GM18907 (cell line): ENCODE results near the gene OCIAD2.
A peak's percentile ranks its signal among the peaks of the same experiment; 100 is the strongest.
"Not testable (repeated sequence)": the region's sequence is repeated elsewhere in the genome, so short reads cannot be mapped to it uniquely, and the experiment has no call there.

ENCODE experiments used
- ATAC-seq: cut with Tn5 transposase; IDR thresholded peaks from one replicate; pipeline ENCODE4 v1.9.1; 2021; ENCODE audit warnings: mild to moderate bottlenecking, moderate library complexity; ENCODE audit not compliant: unreplicated experiment

Gene OCIAD2, protein sequence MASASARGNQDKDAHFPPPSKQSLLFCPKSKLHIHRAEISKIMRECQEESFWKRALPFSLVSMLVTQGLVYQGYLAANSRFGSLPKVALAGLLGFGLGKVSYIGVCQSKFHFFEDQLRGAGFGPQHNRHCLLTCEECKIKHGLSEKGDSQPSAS

DNA sequence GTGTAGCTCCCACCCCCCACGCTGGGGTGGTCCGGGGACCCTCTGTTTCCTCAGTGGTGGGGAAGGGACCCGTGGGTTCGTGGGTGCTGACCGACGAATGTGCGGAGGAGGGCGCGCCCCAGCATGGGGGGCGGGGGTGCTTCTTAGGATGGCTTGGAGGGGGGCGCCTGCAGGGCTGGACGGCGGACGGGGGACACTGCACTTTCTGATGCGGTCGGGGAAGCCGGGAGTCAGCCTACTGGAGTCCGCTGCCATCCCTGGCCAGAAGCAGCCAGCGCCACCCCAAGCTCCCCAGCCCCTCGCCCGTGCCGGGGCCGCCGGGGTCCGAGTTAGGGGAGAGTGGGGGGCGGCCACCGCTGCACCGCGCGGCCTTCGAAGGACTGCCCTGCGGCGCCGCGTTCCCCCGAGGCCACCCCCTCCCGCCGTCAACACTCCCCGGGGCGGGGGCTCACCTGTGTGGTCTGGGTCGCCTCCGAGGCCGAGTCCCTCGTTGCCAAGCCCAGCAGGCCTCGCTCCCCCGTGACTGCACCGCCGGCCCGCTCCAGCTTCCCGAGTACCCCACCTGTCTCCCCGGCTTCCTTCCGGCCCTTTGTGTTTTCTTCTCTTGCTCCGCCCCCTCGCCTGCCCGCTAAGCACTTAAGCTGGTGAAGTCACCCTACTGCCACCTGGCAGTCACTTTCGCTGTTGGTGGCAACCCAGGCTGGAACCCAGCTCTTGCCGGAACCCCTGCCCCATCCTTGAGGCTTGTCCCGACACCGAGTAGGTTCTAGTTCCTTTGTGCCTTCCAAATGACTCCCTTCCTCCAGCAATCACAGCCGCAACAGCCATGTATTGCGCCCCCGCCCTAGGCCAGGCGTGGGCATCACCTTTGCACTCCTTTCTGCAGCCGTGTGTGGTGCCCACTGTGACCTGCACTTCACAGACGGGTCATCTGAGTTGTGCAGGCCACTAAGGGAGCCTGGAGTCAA lies at the start of gene OCIAD2:
Gene OCIAD2 (minus strand): TSS at position 569 of the 968 bp plus-strand sequence. CDS start 2,225 bp downstream, outside the sequence.
- ATAC-seq: peak; percentile 98

GRCh38 chr4:48954314-48954713 lies 47.7 kb upstream of the OCIAD2 start:
- ATAC-seq: no peak

- ATAC-seq: no peak
Measured at GRCh38 chr4:48949518-48950219, 43.1 kb upstream of the OCIAD2 start.

- ATAC-seq: no peak
Measured at GRCh38 chr4:48949086-48949485, 42.5 kb upstream of the OCIAD2 start.

DNA sequence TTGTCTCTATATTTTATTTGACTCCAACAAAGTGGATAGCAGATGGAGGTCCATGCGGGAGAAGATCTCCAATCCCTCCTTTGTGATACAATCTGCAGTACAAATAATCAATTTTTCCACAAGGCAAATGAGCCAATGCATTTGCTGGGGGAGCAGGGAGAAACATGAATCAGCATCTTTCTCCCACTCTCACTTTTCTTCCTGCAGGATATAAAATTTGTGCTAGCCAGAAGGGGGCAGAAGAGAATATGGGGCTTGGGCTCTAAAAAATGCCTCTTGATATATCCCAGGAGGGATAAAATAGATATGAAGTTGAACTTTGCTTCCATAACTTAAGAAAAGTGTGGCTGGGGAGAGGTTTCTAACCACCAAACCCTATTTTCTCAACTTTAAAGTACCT lies 41.2 kb upstream of the OCIAD2 start:
- no peak for ATAC-seq

GRCh38 chr4:48945981-48946380 lies 39.4 kb upstream of the OCIAD2 start:
- no peak for ATAC-seq

DNA sequence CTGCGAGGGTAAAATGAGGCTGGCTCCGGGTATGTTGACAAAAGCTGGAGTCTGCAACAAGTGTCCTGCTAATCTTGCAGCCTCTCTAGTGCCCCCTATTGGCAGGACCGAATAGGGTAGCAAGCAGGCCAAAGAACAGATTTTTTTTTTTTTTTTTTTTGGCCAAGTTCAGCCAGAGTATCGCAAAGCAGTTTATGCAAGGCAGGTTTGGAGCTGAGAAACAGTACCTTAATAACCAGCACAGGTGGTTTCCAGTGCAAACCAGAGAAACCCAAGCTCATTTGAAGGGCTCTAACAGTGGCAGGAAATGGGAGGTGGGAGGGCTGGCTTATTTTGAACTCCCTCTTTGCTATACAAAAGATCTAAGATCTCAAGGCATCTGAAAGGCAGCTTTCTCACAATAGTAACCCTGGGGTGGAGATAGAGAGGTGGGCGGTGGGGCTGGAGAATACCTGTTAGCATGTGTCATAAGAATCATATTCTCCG lies 38.2 kb upstream of the OCIAD2 start:
- ATAC-seq: no peak

- no peak for ATAC-seq
Measured at GRCh38 chr4:48944252-48944651, 37.7 kb upstream of the OCIAD2 start.

DNA sequence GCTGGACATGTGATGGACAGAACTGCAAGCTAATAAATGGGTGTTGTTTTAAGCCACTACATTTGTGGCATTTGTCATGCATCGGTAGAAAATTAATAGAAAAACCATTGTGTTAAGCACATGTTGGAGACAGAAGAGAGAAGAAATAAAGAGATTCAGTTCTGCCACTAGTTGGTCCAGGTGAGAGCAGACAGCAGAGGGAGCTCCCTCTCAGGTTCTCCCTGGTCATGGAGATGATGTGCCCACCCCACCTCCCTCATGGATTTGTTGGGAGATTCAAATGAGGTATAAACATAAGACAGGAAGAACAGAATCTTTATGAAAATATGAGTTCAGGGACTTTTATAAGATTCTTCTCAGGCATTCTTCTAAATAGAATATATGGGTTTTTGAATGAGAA lies 36.8 kb upstream of the OCIAD2 start:
- no peak for ATAC-seq

- ATAC-seq: no peak
Measured at GRCh38 chr4:48939785-48940184, 33.2 kb upstream of the OCIAD2 start.

DNA sequence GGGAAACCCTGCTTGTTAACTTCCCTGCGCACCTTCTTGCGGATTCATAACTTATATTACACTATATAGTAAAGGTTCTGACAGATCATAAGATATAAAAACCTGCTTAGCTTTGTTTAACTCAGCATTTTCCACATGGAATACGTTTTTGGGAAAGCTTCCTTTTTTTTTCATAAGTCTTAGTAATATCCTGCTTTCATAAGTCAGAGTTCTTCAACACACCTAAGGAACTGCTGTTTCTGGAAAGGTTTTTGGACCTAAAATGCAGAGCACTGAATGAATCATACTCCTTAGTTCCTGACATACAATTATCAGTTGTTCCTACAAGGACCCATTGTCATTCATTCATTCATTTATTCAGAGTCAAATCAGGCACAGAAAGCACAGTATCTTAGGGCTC lies 32.3 kb upstream of the OCIAD2 start:
- ATAC-seq: no peak

- ATAC-seq: no peak
Measured at GRCh38 chr4:48937033-48937432, 30.5 kb upstream of the OCIAD2 start.

GRCh38 chr4:48931459-48931858 lies 24.9 kb upstream of the OCIAD2 start:
- no peak for ATAC-seq

- no peak for ATAC-seq
Measured at GRCh38 chr4:48930654-48931053, 24.1 kb upstream of the OCIAD2 start.

- ATAC-seq: no peak
Measured at GRCh38 chr4:48924416-48924815, 17.8 kb upstream of the OCIAD2 start.

GRCh38 chr4:48923065-48923464 lies 16.5 kb upstream of the OCIAD2 start:
- ATAC-seq: not testable (repeated sequence)

DNA sequence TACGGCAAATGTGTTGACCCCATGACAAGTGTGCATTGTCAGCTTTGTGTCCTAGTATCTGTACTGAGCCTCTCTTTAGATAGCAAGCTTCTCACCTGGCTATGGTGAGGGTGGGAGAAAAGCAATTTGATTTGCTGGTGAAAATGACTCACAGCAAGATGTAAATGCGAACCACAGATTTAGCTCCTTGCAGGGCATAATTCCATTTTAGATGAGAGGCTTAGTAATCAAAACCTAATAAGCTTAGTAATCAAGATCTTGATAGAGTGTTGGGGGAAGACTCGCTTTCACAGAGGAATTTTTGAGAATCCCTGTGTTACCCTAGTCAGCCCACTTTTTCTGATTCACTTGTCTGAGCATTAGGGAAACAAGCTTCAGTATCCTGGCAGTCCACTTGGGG lies 7.7 kb upstream of the OCIAD2 start:
- no peak for ATAC-seq

GRCh38 chr4:48913346-48913745 lies 6.8 kb upstream of the OCIAD2 start:
- no peak for ATAC-seq

DNA sequence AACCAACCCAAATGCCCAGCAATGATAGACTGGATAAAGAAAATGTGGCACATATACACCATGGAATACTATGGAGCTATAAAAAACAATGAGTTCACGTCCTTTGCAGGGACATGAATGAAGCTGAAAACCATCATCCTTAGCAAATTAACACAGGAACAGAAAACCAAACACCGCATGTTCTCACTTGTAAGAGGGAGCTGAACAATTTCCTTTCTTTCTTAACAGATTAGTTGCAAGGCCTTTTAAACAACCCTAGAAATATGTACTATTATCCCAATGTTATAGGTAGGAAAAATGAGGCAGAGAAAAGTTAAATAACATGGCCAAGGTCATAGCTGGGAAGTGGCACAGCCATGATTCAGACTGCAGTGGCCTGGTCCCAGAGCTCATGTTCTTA lies 5.8 kb upstream of the OCIAD2 start:
- no peak for ATAC-seq

GRCh38 chr4:48910511-48910910 lies 3.9 kb upstream of the OCIAD2 start:
- peak; percentile 30 for ATAC-seq

DNA sequence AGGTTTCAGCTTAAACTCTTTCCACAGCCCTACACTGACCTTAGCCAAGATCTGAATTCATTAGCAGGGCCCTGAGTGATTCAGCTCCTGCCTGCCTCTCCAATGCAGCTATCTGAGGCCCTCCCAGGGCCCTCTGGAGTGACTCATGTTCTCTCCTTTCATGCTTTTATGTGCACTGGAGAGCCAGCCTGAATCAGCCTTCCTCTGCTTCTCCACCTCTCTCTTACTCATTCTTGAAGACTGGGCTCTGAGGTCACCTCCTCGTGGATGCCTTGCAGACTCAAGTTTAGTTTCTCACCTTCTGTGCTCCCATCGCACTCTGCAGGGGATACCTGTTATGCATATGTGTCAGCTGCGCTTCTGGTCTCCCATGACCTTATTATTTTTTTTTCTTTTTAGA lies 3.1 kb upstream of the OCIAD2 start:
- no peak for ATAC-seq

- ATAC-seq: no peak
Measured at GRCh38 chr4:48908687-48909086, 2.1 kb upstream of the OCIAD2 start.
